GM21717 (cell line): ENCODE results near the gene GFRA1.

Experiments used
- ATAC-seq: cut with Tn5 transposase; IDR thresholded peaks from one replicate; pipeline ENCODE4 v1.9.1; 2021; ENCODE audit warnings: mild to moderate bottlenecking, moderate library complexity; ENCODE audit not compliant: unreplicated experiment

Gene GFRA1, protein sequence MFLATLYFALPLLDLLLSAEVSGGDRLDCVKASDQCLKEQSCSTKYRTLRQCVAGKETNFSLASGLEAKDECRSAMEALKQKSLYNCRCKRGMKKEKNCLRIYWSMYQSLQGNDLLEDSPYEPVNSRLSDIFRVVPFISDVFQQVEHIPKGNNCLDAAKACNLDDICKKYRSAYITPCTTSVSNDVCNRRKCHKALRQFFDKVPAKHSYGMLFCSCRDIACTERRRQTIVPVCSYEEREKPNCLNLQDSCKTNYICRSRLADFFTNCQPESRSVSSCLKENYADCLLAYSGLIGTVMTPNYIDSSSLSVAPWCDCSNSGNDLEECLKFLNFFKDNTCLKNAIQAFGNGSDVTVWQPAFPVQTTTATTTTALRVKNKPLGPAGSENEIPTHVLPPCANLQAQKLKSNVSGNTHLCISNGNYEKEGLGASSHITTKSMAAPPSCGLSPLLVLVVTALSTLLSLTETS

DNA sequence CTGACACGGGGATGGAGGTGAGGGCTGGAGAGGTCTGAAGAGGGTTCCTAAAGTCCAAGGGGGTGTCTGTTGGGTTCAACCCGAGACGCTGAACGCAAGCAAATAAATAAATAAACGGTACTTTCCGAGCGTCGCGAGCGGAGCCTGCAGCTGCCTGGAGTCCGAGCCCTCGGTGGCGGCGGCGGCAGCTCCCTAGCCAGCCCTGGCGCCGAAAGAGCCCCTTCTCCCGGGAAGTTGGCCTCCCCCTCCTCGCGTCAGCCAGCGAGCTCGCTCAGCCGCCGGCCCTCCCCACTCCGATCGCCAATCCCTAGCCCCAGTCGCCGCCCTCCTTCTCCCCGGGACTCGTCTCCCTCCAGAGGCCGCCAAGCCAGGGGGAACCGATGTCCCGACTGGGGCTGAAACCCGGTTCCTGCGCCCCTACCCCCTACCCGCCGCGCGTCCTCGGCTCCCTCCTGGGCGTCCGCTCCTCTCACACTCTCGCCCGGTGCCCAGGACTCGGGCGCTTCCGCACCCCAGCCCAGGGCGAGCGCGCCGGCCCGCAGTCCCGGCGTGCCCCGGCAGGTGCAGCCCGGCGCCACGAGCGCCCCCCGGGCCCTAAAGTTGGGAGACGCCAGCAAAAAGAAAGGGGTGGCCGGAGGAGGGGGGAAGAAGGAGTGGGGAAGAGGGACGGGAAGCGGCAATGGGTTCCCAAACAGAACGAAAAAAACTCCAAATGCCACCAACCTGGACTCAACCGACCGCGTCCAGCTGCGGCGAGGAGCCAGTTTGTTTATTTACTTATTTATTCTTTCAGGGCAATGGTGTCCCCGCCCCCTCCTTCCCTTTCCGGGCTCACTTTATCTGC lies at the start of gene GFRA1:
Gene GFRA1 (minus strand): TSS at position 767 of the 844 bp plus-strand sequence. CDS start 1,177 bp downstream, outside the sequence.
- ATAC-seq, result no peak

GRCh38 chr10:116316503-116316902 lies 43.5 kb upstream of the GFRA1 start:
- no peak for ATAC-seq

- ATAC-seq, result no peak
These were observed 39.5 kb upstream of the GFRA1 start for GRCh38 chr10:116312548-116312947.

GRCh38 chr10:116311706-116312490 lies 38.9 kb upstream of the GFRA1 start:
- ATAC-seq, result no peak

GRCh38 chr10:116311016-116311415 lies 38.0 kb upstream of the GFRA1 start:
- ATAC-seq, result no peak

DNA sequence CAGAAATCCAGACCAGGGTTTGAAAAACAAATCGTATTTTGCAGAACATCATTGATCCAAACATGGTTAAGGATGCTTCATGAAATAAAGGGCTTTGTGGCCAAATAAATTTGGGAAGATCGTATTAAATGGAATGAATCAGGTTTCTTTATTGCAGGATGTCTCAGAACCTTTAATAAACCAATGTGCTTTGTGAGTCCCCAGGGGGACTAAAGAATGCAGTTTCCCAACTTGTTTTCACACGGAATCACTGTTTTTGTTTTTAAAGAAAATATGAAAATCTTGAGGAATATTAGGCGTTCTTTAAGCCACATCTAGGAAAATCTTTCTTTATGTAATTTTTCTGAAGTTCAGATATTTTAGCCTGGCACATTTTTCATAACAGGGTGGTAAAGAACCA lies 34.4 kb upstream of the GFRA1 start:
- ATAC-seq, result no peak

- no peak for ATAC-seq
These were observed 33.8 kb upstream of the GFRA1 start for GRCh38 chr10:116306847-116307246.

- no peak for ATAC-seq
These were observed 31.9 kb upstream of the GFRA1 start for GRCh38 chr10:116304923-116305322.

GRCh38 chr10:116300542-116300941 lies 27.5 kb upstream of the GFRA1 start:
- ATAC-seq, result no peak

DNA sequence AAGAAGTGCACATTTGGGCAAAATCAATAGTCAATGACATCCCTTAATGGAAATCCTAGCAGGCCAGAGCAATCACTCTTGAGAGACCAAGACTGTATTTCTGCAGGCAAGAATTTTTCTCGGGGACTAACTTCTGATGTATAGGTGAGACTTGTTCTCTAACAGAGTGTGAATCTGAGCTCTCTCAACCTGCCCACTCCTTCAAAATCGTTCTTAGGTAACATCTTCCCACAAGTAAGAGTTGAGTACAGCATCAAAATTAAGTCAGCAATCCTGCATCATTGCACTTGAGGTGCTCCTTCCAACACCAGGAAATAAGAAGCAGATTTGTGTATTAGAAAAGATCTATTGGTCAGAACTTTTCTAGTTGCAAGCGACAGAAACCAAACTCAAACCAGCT lies 25.6 kb upstream of the GFRA1 start:
- ATAC-seq, result no peak

DNA sequence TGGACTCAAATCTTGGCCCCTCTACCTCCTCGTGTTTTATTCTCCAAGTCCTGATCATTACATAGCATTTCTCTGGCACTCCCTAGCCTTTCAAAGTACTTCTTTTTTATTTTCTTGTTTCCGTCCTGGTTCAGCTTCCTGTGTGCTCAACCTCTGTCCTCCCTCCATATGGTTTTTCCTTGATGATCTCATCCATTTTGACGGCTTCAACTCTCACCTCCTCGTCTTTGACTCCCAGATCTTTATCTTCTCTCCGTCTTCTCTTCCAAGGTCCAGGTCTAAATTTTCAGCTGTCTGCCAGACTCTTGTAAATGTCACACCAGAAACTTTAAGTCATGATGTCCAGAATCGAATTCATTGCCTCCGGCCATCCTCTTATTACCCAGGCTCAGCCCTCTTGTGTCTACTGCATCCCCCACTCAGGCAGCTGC lies 23.3 kb upstream of the GFRA1 start:
- no peak for ATAC-seq

DNA sequence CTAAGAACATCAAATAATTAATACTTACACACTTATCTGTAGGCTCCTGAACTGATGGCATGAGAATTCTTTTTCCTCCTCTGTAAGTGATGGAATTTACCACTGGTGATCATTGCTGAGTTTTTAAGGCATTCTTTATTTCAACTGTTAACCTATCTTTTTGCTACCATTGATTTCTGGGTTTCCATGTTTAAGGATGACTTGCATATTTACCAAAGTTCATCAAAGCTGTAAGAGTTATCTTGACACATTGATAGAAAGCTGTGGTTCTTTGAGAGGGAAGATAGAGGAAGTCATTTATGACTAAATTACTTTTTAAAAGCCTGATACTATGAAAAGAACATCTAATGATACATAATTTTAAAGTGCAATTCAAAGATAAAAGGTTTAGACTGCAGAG lies 19.5 kb upstream of the GFRA1 start:
- ATAC-seq, result no peak

DNA sequence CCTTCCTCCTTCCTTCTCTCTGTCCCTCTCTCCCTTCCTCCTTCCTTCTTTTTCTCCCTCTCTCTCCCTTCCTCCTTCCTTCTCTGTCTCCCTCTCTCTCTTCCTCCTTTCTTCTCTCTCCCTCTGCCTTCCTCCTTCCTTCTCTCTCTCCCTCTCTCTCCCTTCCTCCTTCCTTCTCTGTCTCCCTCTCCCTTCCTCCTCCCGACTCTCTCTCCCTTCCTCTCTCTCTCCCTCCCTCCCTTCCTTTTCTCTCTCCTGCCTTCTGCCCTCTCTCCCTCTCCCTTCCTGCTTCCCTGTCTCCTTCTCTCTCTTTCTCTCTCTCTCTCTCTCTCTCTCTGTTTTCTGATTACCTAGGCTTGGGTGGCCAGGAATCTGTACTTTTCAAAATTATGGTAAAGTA lies 16.6 kb upstream of the GFRA1 start:
- no peak for ATAC-seq

- no peak for ATAC-seq
These were observed 15.0 kb upstream of the GFRA1 start for GRCh38 chr10:116287906-116288501.

- ATAC-seq, result no peak
These were observed 13.7 kb upstream of the GFRA1 start for GRCh38 chr10:116286626-116287200.

GRCh38 chr10:116281775-116282174 lies 8.8 kb upstream of the GFRA1 start:
- no peak for ATAC-seq

DNA sequence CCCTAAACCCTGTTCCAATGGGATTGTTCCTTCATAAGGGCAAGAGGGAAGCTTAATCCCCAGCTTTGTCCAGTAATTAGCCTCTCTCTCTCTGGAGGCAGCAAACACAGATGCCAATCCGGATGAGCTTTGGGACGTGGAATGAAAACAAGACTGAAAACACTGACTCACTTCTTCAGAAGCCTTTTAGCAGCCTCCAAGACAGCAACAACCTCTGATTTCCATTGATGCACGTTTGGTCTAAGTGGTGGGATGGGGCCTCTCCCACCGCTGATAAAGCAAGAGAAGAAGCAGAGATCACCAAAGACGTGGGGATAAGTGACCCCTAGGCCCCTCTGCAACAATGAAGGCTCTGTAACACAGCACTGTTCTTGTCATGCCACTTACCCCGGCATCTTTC lies 5.8 kb upstream of the GFRA1 start:
- no peak for ATAC-seq

GRCh38 chr10:116276981-116277380 lies 4.0 kb upstream of the GFRA1 start:
- ATAC-seq, result no peak

GRCh38 chr10:116274064-116274904 lies 1.3 kb upstream of the GFRA1 start:
- ATAC-seq, result no peak
